Astrocyte of the spinal cord (primary cell): ENCODE results near the gene MYOZ2.

ENCODE experiments used
- DNase-seq: peaks from one replicate; pipeline ENCODE4 v3.0.0; 2011; ENCODE audit warnings: low read depth, low spot score
- H3K4me3 ChIP-seq: 2 replicates; pipeline ENCODE4 v1.5.1; 2011; ENCODE audit warnings: low read depth, mild to moderate bottlenecking, low read length, moderate library complexity
- in situ Hi-C: cut with HindIII; loops from 2 replicates; pipeline ENCODE4 v1.10.0; 2017; ENCODE audit warnings: low sequenced_read_pairs
- TF ChIP-seq, protein P1 (sequence below): IDR thresholded peaks from 2 replicates; pipeline ENCODE4 v1.5.1; 2012; ENCODE audit warnings: low read depth, mild to moderate bottlenecking, low read length, inconsistent platforms

The MYOZ2 gene

GRCh38 chr4:119179011-119179410 lies 43.4 kb downstream of the MYOZ2 start:
- TF ChIP-seq, protein P1, sequence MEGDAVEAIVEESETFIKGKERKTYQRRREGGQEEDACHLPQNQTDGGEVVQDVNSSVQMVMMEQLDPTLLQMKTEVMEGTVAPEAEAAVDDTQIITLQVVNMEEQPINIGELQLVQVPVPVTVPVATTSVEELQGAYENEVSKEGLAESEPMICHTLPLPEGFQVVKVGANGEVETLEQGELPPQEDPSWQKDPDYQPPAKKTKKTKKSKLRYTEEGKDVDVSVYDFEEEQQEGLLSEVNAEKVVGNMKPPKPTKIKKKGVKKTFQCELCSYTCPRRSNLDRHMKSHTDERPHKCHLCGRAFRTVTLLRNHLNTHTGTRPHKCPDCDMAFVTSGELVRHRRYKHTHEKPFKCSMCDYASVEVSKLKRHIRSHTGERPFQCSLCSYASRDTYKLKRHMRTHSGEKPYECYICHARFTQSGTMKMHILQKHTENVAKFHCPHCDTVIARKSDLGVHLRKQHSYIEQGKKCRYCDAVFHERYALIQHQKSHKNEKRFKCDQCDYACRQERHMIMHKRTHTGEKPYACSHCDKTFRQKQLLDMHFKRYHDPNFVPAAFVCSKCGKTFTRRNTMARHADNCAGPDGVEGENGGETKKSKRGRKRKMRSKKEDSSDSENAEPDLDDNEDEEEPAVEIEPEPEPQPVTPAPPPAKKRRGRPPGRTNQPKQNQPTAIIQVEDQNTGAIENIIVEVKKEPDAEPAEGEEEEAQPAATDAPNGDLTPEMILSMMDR: no peak
- H3K4me3 ChIP-seq: no peak overlapping the region
- in situ Hi-C loops: no loop called here
- DNase-seq: no peak

- in situ Hi-C loops: no loop called here
- H3K4me3 ChIP-seq: no peak overlapping the region
- TF ChIP-seq, protein P1: no peak
- no peak for DNase-seq
These were observed 48.5 kb downstream of the MYOZ2 start for GRCh38 chr4:119184128-119184527.

DNA sequence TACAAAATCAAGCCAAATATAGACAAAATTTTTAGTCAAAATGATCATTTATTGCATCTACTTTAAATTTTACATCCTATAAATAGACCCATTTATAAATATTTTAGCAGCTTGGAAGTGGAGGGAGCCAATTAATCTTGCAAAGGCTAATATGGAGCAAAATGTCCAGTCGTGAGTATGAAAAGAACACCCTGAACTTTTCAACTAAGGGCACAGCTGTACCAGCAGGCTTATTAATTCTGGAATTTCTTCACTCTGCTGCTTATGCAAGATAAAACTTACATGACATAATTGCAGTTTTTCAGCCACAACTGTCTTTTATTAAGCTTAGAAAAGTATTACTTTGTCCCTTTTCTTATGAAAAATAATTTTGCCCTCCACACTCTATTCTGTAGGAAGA lies 54.0 kb downstream of the MYOZ2 start:
- no peak for DNase-seq
- TF ChIP-seq, protein P1: no peak
- no peak overlapping the region for H3K4me3 ChIP-seq
- in situ Hi-C loops: no loop called here

DNA sequence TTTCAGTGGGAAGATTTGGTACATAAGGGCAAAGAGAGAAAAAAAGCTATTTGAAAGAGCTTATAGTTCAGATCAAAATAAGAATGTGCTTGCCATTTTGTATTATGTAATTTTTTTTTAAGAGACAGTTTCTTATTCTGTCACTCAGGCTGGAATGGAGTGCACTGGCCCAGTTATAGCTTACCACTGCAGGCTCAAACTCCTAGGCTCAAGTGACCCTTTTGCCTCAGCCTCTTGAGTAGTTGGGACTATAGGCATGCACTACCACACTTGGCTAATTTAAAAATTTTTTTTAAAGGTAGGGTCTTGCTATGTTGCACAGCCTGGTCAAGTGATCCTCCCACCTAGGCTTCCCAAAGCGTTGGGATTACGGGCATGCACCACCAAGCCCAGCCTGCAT lies 54.7 kb downstream of the MYOZ2 start:
- no peak overlapping the region for H3K4me3 ChIP-seq
- in situ Hi-C loops: no loop called here
- TF ChIP-seq, protein P1: no peak
- DNase-seq: no peak

GRCh38 chr4:119191505-119191904 lies 55.9 kb downstream of the MYOZ2 start:
- in situ Hi-C loops: no loop called here
- H3K4me3 ChIP-seq: no peak overlapping the region
- no peak for DNase-seq
- TF ChIP-seq, protein P1: no peak

DNA sequence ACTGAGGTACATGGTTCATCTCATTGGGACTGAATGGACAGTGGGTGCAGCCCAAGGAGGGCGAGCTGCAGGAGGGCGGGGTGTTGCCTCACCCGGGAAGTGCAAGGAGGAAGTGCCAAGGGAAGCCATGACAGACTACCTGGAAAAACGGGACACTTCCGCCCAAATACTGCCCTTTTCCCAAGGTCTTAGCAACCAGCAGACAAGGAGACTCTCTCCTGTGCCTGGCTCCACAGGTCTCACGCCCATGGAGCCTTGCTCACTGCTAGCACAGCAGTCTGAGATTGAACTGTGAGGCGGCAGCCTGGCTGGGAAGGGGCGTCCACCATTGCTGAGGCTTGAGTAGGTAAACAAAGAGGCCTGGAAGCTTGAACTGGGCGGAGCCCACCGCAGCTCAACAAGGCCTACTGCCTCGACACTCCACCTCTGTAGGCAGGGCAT lies 62.2 kb downstream of the MYOZ2 start:
- TF ChIP-seq, protein P1: no peak
- no peak for DNase-seq
- no peak overlapping the region for H3K4me3 ChIP-seq
- in situ Hi-C loops: no loop called here

DNA sequence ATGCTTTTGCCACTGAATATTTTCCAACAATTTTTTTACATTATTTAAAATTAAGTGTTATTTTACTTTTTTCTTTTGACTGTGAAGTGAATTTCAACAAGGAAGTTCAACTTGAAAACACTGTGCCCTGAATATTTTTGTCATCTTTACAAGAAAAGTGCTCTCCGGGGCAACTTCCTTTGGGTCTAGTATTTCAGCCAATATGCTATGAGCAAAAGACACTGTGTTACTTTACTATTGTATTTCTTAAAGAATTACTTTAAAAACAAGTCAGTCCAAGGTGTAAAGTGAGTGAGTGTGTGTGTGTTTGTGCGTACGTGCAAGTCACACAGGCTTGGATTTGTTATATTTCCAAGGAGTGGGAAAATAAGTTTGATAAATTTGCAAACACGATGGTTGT lies 69.3 kb downstream of the MYOZ2 start:
- DNase-seq: no peak
- in situ Hi-C loops: no loop called here
- H3K4me3 ChIP-seq: no peak overlapping the region
- TF ChIP-seq, protein P1: no peak
